GM23338 (cell line): ENCODE measurements around the gene CIB1. TPM values are rescaled to one million over a fixed set of nuclear protein-coding genes. Genes with fewer than 3 reads are reported as not detected.

Source experiments
- ATAC-seq: fragments of 200-7000 bp; cut with Tn5 transposase; 3 replicates; pipeline ENCODE4 v1.9.1; 2020
- DNase-seq: peaks from one replicate; pipeline ENCODE4 v3.0.0-alpha.2; 2015; ENCODE audit warnings: low spot score
- H2AFZ ChIP-seq: fragments of 200-600 bp; sonication (generic); 2 replicates; pipeline ENCODE4 v1.8.0; 2016; ENCODE audit warnings: antibody characterized with exemption, mild to moderate bottlenecking, moderate library complexity
- H3F3A ChIP-seq: fragments of 200-600 bp; sonication (generic); replicated peaks from 2 replicates; pipeline ENCODE4 v1.8.0; 2017; ENCODE audit warnings: antibody characterized with exemption, mixed run types, low read depth
- H3K27ac ChIP-seq: fragments of 200-600 bp; sonication (generic); 2 replicates; pipeline ENCODE4 v1.6.1; 2016; ENCODE audit warnings: low read depth
- H3K27me3 ChIP-seq: fragments of 200-600 bp; sonication (generic); 2 replicates; pipeline ENCODE4 v1.8.0; 2016; ENCODE audit warnings: mild to moderate bottlenecking, mixed run types, moderate library complexity; ENCODE audit not compliant: insufficient read depth
- H3K36me3 ChIP-seq: fragments of 200-600 bp; sonication (generic); 2 replicates; pipeline ENCODE4 v1.8.0; 2016; ENCODE audit warnings: mild to moderate bottlenecking; ENCODE audit not compliant: insufficient read depth
- H3K4me1 ChIP-seq: fragments of 200-600 bp; sonication (generic); 2 replicates; pipeline ENCODE4 v1.8.0; 2016; ENCODE audit warnings: mild to moderate bottlenecking, moderate library complexity; ENCODE audit not compliant: insufficient read depth
- H3K4me2 ChIP-seq: fragments of 200-600 bp; sonication (generic); 2 replicates; pipeline ENCODE4 v1.7.1; 2017; ENCODE audit warnings: mixed run types
- H3K4me3 ChIP-seq: fragments of 200-600 bp; sonication (generic); 2 replicates; pipeline ENCODE4 v1.6.1; 2016; ENCODE audit warnings: mixed run types
- H3K79me2 ChIP-seq: fragments of 200-600 bp; sonication (generic); replicated peaks from 2 replicates; pipeline ENCODE4 v1.8.0; 2017; ENCODE audit warnings: mild to moderate bottlenecking; ENCODE audit not compliant: insufficient read depth
- H3K9me2 ChIP-seq: fragments of 200-600 bp; sonication (generic); 2 replicates; pipeline ENCODE4 v1.8.0; 2017; ENCODE audit not compliant: insufficient read depth
- H4K20me1 ChIP-seq: fragments of 200-600 bp; sonication (generic); replicated peaks from 2 replicates; pipeline ENCODE4 v1.8.0; 2017; ENCODE audit warnings: mild to moderate bottlenecking; ENCODE audit not compliant: insufficient read depth
- H3K27ac Mint-ChIP-seq: 2 replicates; pipeline ENCODE4 v1.8.0; 2020; ENCODE audit warnings: inconsistent platforms, mild to moderate bottlenecking, moderate library complexity, mixed read lengths
- H3K27me3 Mint-ChIP-seq: 3 replicates; pipeline ENCODE4 v1.8.0; 2022; ENCODE audit warnings: low read depth, mild to moderate bottlenecking, moderate library complexity, mixed read lengths, inconsistent platforms; ENCODE audit not compliant: insufficient read depth, poor library complexity
- H3K36me3 Mint-ChIP-seq: 3 replicates; pipeline ENCODE4 v1.8.0; 2021; ENCODE audit warnings: low read depth, mild to moderate bottlenecking, inconsistent platforms, moderate library complexity, mixed read lengths
- H3K4me1 Mint-ChIP-seq: 3 replicates; pipeline ENCODE4 v1.8.0; 2020; ENCODE audit warnings: mild to moderate bottlenecking, inconsistent platforms, mixed read lengths
- H3K4me3 Mint-ChIP-seq: 3 replicates; pipeline ENCODE4 v1.8.0; 2021; ENCODE audit warnings: moderate library complexity, mild to moderate bottlenecking, inconsistent platforms, mixed read lengths
- H3K9me3 Mint-ChIP-seq: 3 replicates; pipeline ENCODE4 v1.8.0; 2020; ENCODE audit warnings: moderate library complexity, mild to moderate bottlenecking, inconsistent platforms, mixed read lengths
- CREB1 ChIP-seq: fragments of 250-450 bp; sonication (Bioruptor Pico); IDR thresholded peaks from 2 replicates; pipeline ENCODE4 v1.5.0; 2020; ENCODE audit warnings: low read depth, mild to moderate bottlenecking, moderate library complexity
- CTCF ChIP-seq, 2 experiments: fragments of 200-600 bp in 1 of 2; sonication (generic) in 1 of 2; conservative IDR thresholded peaks; 2 replicates each; pipeline versions ENCODE4 v1.5.1 to v1.6.1; 2016 to 2017; ENCODE audit warnings: antibody characterized with exemption in 2 of 2, low read depth in 2 of 2, mild to moderate bottlenecking in 2 of 2, moderate library complexity in 1 of 2
- ETS1 ChIP-seq: IDR thresholded peaks from 2 replicates; pipeline ENCODE4 v1.6.1; 2016; ENCODE audit warnings: antibody characterized with exemption
- EZH2 ChIP-seq: fragments of 200-600 bp; sonication (generic); IDR thresholded peaks from one replicate; pipeline ENCODE4 v1.8.0; 2017; ENCODE audit warnings: antibody characterized with exemption, mild to moderate bottlenecking, low read depth; ENCODE audit not compliant: unreplicated experiment
- EZH2phosphoT487 ChIP-seq: fragments of 200-600 bp; sonication (generic); IDR thresholded peaks from one replicate; pipeline ENCODE4 v1.8.1; 2018; ENCODE audit warnings: antibody characterized with exemption; ENCODE audit not compliant: unreplicated experiment
- JUNB ChIP-seq: IDR thresholded peaks from one replicate; pipeline ENCODE4 v1.6.1; 2016; ENCODE audit warnings: antibody characterized with exemption; ENCODE audit not compliant: unreplicated experiment
- NANOG ChIP-seq: IDR thresholded peaks from 2 replicates; pipeline ENCODE4 v1.6.1; 2016; ENCODE audit warnings: antibody characterized with exemption, borderline replicate concordance
- POLR2AphosphoS5 ChIP-seq: IDR thresholded peaks from 2 replicates; pipeline ENCODE4 v1.6.1; 2016; ENCODE audit warnings: antibody characterized with exemption, low read depth
- REST ChIP-seq: IDR thresholded peaks from one replicate; pipeline ENCODE4 v1.6.1; 2018; ENCODE audit warnings: antibody characterized with exemption; ENCODE audit not compliant: unreplicated experiment
- STAT1 ChIP-seq: IDR thresholded peaks from one replicate; pipeline ENCODE4 v1.6.1; 2016; ENCODE audit warnings: antibody characterized with exemption; ENCODE audit not compliant: unreplicated experiment
- ZNF114 ChIP-seq: fragments of 250-450 bp; sonication (Bioruptor Pico); IDR thresholded peaks from 2 replicates; pipeline ENCODE4 v1.5.0; 2020; ENCODE audit warnings: mild to moderate bottlenecking, moderate library complexity
- ZNF331 ChIP-seq: fragments of 250-450 bp; sonication (Bioruptor Pico); IDR thresholded peaks from 2 replicates; pipeline ENCODE4 v1.5.0; 2020; ENCODE audit warnings: low read depth, mild to moderate bottlenecking, moderate library complexity
- polyA plus RNA-seq: library from polyadenylated mRNA; unstranded; fragments of >200 nt; fragmentation: Nextera tagmentation; extraction: Ambion mirVana; gene quantifications from 2 replicates; pipeline ENCODE4 v1.2.1, GENCODE V29; 2016
- total RNA-seq: library from RNA; depleted of rRNA; stranded (reverse); fragments of >200 nt; shearing (Covaris generic); gene quantifications from 2 replicates; pipeline ENCODE4 v1.2.3, GENCODE V29; 2014
- TF ChIP-seq, protein P1 (sequence below): fragments of 250-450 bp; sonication (Bioruptor Pico); IDR thresholded peaks from 2 replicates; pipeline ENCODE4 v1.5.0; 2020; ENCODE audit warnings: mild to moderate bottlenecking, moderate library complexity

Gene CIB1
- total and polyA plus RNA-seq, 2 experiments from 2014 or later = 9.8 to 35.9 TPM

DNA sequence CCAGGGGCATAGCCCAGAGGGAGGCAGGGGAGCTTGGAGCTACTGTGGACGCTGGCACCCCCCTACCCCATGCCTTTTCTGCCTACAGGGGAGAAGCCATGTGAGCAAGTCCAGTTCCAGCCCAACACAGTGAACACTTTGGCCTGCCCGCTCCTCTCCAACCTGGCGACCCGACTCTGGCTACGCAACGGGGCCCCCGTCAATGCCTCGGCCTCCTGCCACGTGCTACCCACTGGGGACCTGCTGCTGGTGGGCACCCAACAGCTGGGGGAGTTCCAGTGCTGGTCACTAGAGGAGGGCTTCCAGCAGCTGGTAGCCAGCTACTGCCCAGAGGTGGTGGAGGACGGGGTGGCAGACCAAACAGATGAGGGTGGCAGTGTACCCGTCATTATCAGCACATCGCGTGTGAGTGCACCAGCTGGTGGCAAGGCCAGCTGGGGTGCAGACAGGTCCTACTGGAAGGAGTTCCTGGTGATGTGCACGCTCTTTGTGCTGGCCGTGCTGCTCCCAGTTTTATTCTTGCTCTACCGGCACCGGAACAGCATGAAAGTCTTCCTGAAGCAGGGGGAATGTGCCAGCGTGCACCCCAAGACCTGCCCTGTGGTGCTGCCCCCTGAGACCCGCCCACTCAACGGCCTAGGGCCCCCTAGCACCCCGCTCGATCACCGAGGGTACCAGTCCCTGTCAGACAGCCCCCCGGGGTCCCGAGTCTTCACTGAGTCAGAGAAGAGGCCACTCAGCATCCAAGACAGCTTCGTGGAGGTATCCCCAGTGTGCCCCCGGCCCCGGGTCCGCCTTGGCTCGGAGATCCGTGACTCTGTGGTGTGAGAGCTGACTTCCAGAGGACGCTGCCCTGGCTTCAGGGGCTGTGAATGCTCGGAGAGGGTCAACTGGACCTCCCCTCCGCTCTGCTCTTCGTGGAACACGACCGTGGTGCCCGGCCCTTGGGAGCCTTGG lies 5.6 kb downstream of the CIB1 start:
- H3K4me1 Mint-ChIP-seq = peaks cover 7% of the 10 kb centered on the region
- no peak for ATAC-seq

More for the DNA sequence above, 5.6 kb downstream of the CIB1 start:
- TF ChIP-seq ZNF331 (CRISPR knock-in tag) (no peak), STAT1 (no peak), REST (no peak), NANOG (no peak), CREB1 (CRISPR knock-in tag) (no peak), EZH2phosphoT487 (no peak), POLR2AphosphoS5 (no peak), EZH2 (no peak), ZNF114 (no peak), CTCF (conservative IDR thresholded peaks at IDR 0.05; ENCODE audit: low read depth in 2 of 2) (no peak), ETS1 (no peak), JUNB (no peak)
- TF ChIP-seq, protein P1, sequence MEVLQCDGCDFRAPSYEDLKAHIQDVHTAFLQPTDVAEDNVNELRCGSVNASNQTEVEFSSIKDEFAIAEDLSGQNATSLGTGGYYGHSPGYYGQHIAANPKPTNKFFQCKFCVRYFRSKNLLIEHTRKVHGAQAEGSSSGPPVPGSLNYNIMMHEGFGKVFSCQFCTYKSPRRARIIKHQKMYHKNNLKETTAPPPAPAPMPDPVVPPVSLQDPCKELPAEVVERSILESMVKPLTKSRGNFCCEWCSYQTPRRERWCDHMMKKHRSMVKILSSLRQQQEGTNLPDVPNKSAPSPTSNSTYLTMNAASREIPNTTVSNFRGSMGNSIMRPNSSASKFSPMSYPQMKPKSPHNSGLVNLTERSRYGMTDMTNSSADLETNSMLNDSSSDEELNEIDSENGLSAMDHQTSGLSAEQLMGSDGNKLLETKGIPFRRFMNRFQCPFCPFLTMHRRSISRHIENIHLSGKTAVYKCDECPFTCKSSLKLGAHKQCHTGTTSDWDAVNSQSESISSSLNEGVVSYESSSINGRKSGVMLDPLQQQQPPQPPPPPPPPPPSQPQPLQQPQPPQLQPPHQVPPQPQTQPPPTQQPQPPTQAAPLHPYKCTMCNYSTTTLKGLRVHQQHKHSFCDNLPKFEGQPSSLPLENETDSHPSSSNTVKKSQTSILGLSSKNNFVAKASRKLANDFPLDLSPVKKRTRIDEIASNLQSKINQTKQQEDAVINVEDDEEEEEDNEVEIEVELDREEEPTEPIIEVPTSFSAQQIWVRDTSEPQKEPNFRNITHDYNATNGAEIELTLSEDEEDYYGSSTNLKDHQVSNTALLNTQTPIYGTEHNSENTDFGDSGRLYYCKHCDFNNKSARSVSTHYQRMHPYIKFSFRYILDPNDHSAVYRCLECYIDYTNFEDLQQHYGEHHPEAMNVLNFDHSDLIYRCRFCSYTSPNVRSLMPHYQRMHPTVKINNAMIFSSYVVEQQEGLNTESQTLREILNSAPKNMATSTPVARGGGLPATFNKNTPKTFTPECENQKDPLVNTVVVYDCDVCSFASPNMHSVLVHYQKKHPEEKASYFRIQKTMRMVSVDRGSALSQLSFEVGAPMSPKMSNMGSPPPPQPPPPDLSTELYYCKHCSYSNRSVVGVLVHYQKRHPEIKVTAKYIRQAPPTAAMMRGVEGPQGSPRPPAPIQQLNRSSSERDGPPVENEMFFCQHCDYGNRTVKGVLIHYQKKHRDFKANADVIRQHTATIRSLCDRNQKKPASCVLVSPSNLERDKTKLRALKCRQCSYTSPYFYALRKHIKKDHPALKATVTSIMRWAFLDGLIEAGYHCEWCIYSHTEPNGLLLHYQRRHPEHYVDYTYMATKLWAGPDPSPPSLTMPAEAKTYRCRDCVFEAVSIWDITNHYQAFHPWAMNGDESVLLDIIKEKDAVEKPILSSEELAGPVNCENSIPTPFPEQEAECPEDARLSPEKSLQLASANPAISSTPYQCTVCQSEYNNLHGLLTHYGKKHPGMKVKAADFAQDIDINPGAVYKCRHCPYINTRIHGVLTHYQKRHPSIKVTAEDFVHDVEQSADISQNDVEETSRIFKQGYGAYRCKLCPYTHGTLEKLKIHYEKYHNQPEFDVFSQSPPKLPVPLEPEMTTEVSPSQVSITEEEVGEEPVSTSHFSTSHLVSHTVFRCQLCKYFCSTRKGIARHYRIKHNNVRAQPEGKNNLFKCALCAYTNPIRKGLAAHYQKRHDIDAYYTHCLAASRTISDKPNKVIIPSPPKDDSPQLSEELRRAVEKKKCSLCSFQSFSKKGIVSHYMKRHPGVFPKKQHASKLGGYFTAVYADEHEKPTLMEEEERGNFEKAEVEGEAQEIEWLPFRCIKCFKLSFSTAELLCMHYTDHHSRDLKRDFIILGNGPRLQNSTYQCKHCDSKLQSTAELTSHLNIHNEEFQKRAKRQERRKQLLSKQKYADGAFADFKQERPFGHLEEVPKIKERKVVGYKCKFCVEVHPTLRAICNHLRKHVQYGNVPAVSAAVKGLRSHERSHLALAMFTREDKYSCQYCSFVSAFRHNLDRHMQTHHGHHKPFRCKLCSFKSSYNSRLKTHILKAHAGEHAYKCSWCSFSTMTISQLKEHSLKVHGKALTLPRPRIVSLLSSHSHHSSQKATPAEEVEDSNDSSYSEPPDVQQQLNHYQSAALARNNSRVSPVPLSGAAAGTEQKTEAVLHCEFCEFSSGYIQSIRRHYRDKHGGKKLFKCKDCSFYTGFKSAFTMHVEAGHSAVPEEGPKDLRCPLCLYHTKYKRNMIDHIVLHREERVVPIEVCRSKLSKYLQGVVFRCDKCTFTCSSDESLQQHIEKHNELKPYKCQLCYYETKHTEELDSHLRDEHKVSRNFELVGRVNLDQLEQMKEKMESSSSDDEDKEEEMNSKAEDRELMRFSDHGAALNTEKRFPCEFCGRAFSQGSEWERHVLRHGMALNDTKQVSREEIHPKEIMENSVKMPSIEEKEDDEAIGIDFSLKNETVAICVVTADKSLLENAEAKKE = no peak
- Histone ChIP-seq H3K4me1 (peaks cover 8% of the 10 kb centered on the region; the same call in 1 of the 2 replicates), H4K20me1 (no peaks in the 10 kb centered on the region; the same call in 1 of the 2 replicates), H2AFZ (no peak overlapping the region), H3K4me2 (no peak overlapping the region), H3K9me2 (no peaks in the 10 kb centered on the region), H3K4me3 (no peak overlapping the region), H3K27ac (no peak overlapping the region), H3K36me3 (peaks cover 12% of the 10 kb centered on the region), H3K79me2 (no peaks in the 10 kb centered on the region), H3K27me3 (no peaks in the 10 kb centered on the region), H3F3A (0 out of 2 replicates have a peak, but pooled peaks cover 3% of the 10 kb centered on the region)
- peaks cover 12% of the 10 kb centered on the region for H3K27me3 Mint-ChIP-seq
- H3K36me3 Mint-ChIP-seq = peaks cover 31% of the 10 kb centered on the region
- H3K4me3 Mint-ChIP-seq = no peak overlapping the region
- H3K9me3 Mint-ChIP-seq = no peaks in the 10 kb centered on the region
- no peak overlapping the region for H3K27ac Mint-ChIP-seq
- DNase-seq = no peak
